ENCODE data around the gene RETREG1.
A peak's percentile ranks its signal among the peaks of the same experiment; 100 is the strongest.

Gene RETREG1, protein sequence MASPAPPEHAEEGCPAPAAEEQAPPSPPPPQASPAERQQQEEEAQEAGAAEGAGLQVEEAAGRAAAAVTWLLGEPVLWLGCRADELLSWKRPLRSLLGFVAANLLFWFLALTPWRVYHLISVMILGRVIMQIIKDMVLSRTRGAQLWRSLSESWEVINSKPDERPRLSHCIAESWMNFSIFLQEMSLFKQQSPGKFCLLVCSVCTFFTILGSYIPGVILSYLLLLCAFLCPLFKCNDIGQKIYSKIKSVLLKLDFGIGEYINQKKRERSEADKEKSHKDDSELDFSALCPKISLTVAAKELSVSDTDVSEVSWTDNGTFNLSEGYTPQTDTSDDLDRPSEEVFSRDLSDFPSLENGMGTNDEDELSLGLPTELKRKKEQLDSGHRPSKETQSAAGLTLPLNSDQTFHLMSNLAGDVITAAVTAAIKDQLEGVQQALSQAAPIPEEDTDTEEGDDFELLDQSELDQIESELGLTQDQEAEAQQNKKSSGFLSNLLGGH

GRCh38 chr5:16616536-16617273, at the start of gene RETREG1:
RETREG1 (minus strand) TSS chr5:16616997; CDS start chr5:16616971, 26 bp downstream.
- Histone ChIP-seq H3K27me3 (replicated peaks) (peaks cover 32% of the 10 kb centered on the region), H3K4me3 (ENCODE audit: low read depth, low read length) (peak within 1 kb of the TSS; percentile 51), H3K27ac (no peak within 1 kb of the TSS), H3K36me3 (replicated peaks) (no peaks in the 10 kb centered on the region)
- in situ Hi-C loops (cut with HindIII; ENCODE audit: low pct_ligation_motif_present, low sequenced_read_pairs), result no loop called here
- TF ChIP-seq, protein P1, sequence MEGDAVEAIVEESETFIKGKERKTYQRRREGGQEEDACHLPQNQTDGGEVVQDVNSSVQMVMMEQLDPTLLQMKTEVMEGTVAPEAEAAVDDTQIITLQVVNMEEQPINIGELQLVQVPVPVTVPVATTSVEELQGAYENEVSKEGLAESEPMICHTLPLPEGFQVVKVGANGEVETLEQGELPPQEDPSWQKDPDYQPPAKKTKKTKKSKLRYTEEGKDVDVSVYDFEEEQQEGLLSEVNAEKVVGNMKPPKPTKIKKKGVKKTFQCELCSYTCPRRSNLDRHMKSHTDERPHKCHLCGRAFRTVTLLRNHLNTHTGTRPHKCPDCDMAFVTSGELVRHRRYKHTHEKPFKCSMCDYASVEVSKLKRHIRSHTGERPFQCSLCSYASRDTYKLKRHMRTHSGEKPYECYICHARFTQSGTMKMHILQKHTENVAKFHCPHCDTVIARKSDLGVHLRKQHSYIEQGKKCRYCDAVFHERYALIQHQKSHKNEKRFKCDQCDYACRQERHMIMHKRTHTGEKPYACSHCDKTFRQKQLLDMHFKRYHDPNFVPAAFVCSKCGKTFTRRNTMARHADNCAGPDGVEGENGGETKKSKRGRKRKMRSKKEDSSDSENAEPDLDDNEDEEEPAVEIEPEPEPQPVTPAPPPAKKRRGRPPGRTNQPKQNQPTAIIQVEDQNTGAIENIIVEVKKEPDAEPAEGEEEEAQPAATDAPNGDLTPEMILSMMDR (IDR thresholded peaks at IDR 0.05; ENCODE audit: low read depth, low read length, missing control alignments), result no peak
- no peak for DNase-seq

DNA sequence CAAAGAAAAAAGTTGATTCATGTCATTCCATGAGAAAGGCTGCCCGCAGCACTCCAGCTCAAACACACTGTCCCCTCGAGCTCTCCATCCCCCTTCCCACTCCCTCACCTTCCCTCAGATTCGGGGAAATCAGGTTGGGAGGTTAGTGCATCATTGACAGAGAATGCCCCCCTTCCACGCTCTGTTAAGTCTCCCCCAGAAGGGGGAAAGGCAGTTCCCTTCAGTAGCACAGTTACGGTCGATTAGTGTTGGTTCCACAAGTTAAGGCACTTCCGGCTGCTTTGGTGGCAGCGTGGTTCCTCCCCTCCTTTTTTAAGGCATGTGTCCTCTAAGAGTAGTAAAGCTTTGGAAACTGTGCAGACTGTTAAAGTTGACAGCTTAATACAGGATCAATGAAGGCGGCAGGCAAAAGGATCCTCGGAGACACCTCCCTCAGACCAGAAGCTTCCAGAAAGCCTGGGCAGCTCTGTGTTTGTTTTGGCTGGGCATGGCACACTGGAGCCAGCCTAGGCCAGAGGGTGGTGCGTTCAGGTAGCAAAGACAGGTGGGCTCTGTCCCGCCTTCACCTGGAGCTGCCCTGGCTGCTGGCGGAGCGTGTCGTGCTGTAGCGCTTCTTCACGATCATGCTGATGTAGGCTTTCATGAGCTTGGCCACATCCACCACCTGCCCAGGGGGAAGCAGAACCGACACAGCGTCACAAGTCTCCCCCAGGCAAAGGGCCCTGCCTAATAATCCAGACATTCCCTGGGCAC, 49.5 kb upstream of the RETREG1 start:
- no peaks in the 10 kb centered on the region for H3K27me3 ChIP-seq (replicated peaks)
- H3K4me3 ChIP-seq (ENCODE audit: low read depth, low read length), result no peak overlapping the region
- TF ChIP-seq, protein P1 (IDR thresholded peaks at IDR 0.05; ENCODE audit: low read depth, low read length, missing control alignments), result no peak
- H3K36me3 ChIP-seq (replicated peaks), result peaks cover 62% of the 10 kb centered on the region
- in situ Hi-C loops (cut with HindIII; ENCODE audit: low pct_ligation_motif_present, low sequenced_read_pairs), result no loop called here
- H3K27ac ChIP-seq, result no peak overlapping the region
- no peak for DNase-seq

- Histone ChIP-seq H3K27ac (no peak overlapping the region), H3K36me3 (replicated peaks) (peaks cover 55% of the 10 kb centered on the region), H3K4me3 (ENCODE audit: low read depth, low read length) (no peak overlapping the region), H3K27me3 (replicated peaks) (no peaks in the 10 kb centered on the region)
- in situ Hi-C loops (cut with HindIII; ENCODE audit: low pct_ligation_motif_present, low sequenced_read_pairs), result no loop called here
- TF ChIP-seq, protein P1 (IDR thresholded peaks at IDR 0.05; ENCODE audit: low read depth, low read length, missing control alignments), result no peak
- no peak for DNase-seq
These were observed 48.8 kb upstream of the RETREG1 start for GRCh38 chr5:16665601-16666000.

GRCh38 chr5:16664368-16664767, 47.6 kb upstream of the RETREG1 start:
- Histone ChIP-seq H3K36me3 (replicated peaks) (peaks cover 51% of the 10 kb centered on the region), H3K27ac (no peak overlapping the region), H3K4me3 (ENCODE audit: low read depth, low read length) (no peak overlapping the region), H3K27me3 (replicated peaks) (no peaks in the 10 kb centered on the region)
- in situ Hi-C loops (cut with HindIII; ENCODE audit: low pct_ligation_motif_present, low sequenced_read_pairs), result no loop called here
- TF ChIP-seq, protein P1 (IDR thresholded peaks at IDR 0.05; ENCODE audit: low read depth, low read length, missing control alignments), result no peak
- no peak for DNase-seq

DNA sequence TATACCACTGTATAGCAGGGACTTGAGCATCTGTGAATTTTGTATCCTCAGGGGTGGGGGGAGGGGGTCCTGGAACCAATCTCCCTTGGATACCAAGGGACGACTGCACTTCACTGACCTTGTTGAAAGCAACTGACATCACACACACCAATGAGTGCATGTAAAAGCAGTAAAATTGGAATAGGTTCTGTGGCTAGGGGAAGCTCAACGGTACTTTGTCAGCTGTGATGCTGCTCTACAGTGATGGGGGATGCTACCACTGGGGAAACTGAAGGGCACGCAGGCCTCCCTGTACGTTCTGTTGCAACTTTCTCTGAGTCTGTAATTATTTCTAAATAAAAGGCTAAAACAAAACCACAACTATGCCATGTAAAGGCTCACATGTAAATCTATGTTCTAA, 47.0 kb upstream of the RETREG1 start:
- Histone ChIP-seq H3K36me3 (replicated peaks) (peaks cover 49% of the 10 kb centered on the region), H3K4me3 (ENCODE audit: low read depth, low read length) (no peak overlapping the region), H3K27ac (no peak overlapping the region), H3K27me3 (replicated peaks) (no peaks in the 10 kb centered on the region)
- DNase-seq, result no peak
- TF ChIP-seq, protein P1 (IDR thresholded peaks at IDR 0.05; ENCODE audit: low read depth, low read length, missing control alignments), result no peak
- in situ Hi-C loops (cut with HindIII; ENCODE audit: low pct_ligation_motif_present, low sequenced_read_pairs), result no loop called here
